CD4-positive, alpha-beta T cell treated with Interleukin-6 at 100 ng/mL for 8 hours (primary cell): ENCODE data around the gene SLC7A8.
A peak's percentile ranks its signal among the peaks of the same experiment; 100 is the strongest.

Experiments
- DNase-seq: peaks from one replicate; pipeline ENCODE4 v3.0.0-alpha.2; 2020; ENCODE audit warnings: mixed read lengths, low spot score

Gene SLC7A8

DNA sequence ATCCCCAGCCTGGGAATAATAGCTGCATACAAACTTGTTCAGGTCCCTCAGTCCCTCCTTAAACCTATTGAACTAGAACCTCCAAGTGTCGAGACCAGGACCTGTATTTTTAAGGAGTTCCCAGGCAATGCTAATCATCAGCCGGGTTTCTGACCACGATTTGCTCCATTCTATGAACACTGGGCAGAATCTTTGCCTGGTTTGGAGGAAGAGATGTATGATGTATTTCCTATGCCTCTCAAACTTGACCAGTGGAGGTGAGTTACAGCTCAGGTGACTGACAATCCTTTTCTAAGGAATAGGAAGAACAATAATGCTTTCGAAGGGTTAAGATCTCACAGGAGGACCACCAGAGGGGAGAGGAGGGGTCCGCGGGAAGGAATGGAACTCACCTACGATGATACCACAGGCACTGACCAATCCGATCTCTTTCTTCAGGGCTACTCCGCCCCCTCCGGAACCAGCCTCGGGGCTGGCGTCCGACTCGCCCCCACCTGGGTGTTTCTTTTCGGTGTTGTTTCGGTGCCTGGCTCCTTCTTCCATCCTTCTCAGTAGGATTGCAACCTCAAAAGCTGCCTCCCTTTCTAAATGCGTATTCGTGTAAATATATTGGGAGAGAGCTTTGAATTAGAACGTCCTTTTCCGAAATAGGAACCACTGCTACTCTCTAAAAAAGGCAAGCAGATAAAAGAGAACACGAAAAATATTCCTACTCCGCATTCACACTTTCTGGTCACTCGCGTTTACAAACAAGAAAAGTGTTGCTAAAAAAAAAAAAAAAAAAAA is 895 bp downstream of the SLC7A8 start:
- DNase-seq: peak; percentile 19

GRCh38 chr14:23181946-23182345 is 1.5 kb downstream of the SLC7A8 start:
- no peak for DNase-seq

DNA sequence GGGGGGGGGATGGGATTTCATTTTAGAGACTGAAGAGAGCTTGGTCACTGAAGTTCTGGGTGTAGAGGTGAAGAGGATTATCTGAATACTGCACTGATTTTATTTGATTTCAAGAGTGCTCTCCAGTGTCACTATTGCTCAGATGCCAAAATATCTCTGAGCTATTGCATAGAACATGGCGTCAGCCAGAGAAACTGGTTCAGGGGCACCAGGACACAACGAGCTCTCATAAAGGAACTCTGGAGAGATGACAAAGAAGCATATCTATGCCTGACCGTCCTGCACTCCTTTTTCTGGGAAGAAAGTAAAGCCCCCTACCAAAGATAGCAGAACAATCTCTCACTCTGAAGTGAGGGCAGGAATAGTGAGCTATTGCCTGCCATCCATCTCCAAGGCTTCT is 2.0 kb downstream of the SLC7A8 start:
- no peak for DNase-seq

GRCh38 chr14:23177181-23177580 is 6.3 kb downstream of the SLC7A8 start:
- DNase-seq: no peak

DNA sequence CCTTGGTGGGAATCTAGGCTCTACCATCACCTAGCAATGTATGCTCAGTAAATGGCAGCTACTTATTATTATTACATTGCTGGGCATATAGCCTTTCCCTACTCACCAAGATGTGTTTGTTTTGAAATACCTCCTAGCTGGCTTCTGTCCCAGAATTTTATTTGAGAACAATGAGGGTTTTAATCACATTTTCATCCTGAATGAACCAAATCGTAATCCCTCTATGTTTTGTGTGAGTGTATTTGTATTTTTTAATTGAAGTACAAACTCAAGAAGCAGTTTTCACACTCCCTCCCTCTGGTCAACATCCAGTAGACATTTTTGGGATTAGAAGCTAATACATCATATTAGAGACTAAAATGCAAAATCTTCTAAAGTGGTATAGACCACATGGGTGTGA is 7.6 kb downstream of the SLC7A8 start:
- no peak for DNase-seq

DNA sequence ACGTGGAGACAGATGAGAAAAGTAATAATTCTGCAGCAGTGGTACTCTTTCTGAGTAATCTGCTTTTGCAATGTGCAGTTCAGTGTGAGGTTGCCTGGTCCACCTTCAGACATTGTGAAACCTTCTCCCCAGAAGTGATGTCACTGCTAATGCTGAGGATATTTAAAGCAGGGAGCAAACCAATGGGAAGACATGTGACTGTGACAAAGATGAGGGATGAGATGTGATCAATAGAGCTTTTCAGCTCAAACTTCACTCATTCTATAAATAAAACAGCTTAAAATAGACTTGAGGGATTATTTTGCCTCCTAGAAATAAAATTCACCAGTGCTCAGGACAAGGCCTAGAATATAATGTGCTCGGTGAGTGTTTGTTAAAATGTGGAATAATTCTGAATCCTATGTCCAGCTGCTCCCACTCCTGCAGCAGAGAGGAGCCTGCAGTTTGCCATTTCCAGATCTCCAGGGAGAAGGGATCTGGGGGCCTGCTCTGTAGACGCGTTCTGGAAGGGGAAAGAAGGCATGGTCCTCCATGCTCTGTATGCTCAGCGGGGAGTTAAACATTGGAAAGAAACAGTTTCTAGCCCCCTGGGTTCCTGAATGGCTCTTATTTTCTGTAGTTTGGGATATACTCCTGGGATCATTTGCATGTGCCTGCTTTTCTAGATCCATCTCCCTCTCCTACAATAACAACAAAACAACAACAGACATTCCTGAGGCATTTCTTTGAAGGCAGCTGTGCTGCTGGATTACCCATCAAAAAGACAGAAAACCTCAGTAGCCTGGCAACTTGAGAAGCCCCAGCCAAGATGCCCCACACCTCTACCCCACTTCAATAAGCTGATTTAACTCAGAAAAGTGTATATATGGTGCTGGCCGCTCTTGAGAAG is 8.9 kb downstream of the SLC7A8 start:
- no peak for DNase-seq

DNA sequence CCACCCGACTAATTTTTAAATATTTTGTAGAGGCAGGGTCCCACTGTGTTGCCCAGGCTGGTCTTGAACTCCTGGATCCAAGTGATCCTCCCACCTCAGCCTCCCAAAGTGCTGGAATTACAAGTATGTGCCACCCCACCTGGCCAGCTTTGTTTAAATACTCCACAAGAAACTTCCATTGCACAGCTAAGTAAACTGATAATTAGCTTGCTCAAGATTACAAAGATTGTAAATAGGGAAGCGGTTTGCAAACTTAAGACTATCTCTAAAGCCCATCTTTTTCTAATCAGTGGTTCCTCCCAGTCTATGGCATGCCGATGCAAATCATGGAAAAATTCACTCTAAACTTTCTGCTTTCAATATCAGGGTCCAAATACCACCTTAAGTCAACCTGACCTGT is 9.7 kb downstream of the SLC7A8 start:
- DNase-seq: no peak

DNA sequence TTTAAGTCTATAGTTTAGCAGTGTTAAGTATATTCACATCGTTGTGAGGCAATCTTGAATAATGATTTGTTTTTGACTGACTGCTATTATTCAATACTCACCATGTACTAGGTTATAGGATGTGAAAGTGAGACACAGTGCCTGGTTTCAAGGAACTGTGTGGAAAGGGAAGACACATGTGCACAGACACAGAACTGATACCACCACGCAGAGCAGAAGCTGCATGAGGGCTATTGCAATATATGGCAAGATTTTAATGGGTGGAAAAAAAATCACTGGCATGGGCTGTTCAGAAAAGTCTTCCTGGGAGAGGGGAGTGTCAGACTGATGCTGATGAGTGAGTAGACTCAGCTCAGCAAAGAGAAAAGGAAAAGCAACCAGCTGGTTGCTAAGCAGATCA is 10.4 kb downstream of the SLC7A8 start:
- no peak for DNase-seq

- no peak for DNase-seq
Observed at GRCh38 chr14:23172574-23172973, 10.9 kb downstream of the SLC7A8 start.

- DNase-seq: no peak
Observed at GRCh38 chr14:23172096-23172495, 11.4 kb downstream of the SLC7A8 start.

DNA sequence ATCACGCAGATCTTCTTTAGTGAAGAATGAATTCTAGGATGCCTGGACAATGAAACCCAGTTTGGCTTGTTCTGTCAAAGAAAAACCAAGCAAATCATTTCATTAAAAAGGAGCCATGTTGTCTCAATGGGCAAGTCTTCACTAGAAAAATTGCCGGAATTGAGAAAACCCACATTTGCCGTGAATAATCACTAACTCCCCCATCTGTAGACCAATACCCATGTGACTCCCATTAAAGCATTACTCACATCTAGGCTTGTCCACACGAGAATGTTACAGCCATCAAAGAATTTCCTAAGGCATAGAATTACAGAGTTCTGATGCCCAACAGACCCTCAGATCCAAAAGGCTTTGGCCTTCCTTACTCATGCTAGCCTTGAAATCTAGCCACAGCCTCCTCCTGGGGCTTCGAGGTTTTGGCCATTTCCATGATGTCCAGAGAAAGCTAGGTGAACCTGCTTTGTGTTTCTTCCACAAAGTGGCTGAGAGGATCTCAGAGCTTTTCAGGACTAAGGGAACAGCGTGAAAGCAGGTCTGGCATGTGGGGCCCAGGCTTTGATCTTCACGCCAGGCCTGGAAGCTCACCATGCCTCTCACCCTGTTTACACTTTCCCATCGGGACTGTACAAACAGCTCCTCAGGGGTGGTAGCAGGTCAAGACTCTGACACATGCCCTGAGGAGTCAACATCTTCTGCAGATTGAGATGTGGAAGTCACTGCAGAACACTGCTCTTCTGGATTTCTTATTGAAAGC is 12.1 kb downstream of the SLC7A8 start:
- DNase-seq: no peak

GRCh38 chr14:23169622-23170021 is 13.8 kb downstream of the SLC7A8 start:
- DNase-seq: no peak

DNA sequence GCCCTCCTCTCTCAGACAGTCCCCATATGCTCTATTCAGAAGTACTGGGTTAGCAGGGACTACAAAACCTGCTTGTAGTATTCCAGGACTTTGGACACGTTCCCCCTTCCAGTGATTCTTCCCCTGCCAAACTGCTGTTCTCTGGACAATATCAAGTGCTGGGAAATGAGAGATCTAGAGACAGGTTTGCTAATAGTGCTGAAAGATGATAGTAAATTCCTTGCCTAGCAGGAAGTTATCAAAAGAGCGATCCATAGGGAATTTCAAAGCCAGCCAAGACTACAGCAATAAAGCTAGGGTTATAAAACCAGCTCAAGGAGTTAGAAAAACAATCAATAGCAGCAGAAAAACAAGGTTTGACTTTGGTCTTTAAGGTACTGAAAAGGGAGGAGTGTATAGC is 15.2 kb downstream of the SLC7A8 start:
- DNase-seq: no peak

DNA sequence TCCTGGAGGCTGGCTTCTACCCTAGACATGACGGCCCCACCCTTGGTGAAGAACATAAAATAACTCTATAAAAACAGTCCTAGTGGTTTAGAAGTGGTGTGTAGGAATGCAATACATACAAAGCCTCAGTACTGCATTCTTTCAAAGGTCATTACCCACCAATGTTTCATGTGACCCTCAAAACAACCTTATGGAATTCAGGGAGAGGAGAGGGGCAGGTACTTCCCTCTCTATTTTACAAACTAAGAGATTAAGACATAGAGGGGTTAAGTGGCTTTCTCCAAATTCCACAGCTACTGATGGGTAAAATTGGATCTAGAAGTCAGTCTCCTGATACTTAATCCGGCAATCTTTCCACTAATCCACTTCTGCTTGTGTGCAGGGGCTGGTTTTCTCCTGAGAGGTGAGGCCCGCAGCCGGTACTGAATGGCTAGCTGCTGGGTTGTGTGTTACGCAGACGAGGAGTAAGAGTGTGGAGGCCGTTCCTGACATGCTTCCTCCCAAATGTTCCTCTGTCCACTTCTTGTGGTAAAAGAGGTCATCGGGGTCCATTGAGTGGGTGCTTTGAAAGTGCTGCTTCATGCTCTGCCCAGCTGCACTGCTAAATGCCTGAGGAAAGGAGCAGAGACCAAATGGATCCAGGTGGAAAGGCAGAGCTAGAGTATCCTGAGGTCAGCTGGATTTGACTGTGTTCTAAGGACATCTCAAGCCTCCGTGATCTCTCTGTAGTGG is 16.2 kb downstream of the SLC7A8 start:
- no peak for DNase-seq

- no peak for DNase-seq
Observed at GRCh38 chr14:23164949-23165348, 18.5 kb downstream of the SLC7A8 start.

DNA sequence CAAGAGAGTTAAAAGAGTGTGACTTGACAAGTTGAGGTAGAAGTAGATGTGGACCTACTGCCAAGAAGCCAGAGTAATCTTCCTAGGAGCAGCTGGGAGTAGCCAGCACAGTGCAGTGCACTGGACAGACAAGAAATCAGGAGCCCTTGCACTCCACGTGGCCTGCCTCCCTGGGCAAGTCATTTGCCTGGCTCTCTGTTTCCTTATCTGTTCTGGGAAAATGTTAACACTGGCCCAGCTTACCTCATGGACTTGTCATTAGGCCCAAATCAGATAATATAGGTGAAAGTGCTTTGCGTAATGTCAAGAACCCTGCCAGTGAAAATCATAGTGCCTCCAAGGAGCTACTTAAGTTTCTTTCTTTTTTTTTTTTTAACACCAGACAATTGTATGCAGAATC is 19.2 kb downstream of the SLC7A8 start:
- no peak for DNase-seq

- no peak for DNase-seq
Observed at GRCh38 chr14:23163830-23164229, 19.6 kb downstream of the SLC7A8 start.

- DNase-seq: no peak
Observed at GRCh38 chr14:23162800-23163199, 20.7 kb downstream of the SLC7A8 start.

GRCh38 chr14:23162005-23162404 is 21.5 kb downstream of the SLC7A8 start:
- no peak for DNase-seq

GRCh38 chr14:23160924-23161522 is 22.4 kb downstream of the SLC7A8 start:
- DNase-seq: no peak

DNA sequence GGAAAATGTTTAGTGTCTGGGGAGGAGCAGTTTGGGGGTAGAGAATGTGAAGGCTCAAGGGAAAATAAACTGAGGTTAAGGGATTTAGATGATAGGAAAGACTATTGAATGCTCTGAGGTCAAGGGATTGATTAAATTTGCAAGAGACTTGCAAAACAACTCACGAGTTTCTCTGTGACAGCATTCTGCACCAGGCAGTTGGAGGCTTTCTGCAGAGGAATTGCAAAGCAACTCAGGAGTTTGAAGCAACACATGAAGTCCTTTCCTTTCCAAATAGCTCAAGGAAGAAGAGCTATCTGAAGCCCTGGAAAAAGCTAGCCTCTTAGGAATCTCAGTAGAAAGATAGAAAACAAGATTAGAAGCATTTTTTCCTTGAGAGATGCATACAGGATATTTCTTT is 23.9 kb downstream of the SLC7A8 start:
- no peak for DNase-seq

DNA sequence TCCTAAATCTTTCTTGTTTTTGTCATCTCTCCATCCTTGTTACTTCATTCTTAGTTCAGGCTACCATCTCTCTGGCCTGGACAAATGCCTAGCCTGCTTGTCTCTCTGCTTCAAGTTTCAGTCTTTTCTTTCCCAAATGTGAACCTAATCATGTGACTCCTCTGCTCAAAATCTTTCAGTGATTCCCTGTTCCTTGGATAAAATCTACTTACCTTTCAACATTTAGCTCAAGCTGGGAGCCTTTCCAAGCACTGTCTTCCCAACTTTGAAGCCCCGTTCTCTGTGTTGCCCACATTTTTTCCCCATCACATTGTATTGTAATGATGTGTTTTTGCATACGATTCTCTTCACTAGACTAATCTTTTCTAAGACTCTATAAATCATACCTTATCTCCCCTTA is 24.7 kb downstream of the SLC7A8 start:
- no peak for DNase-seq
